IMR-90 (cell line): ENCODE measurements around the gene RPS27. TPM values are rescaled to one million over a fixed set of nuclear protein-coding genes. Genes with fewer than 3 reads are reported as not detected.

Experiments
- ATAC-seq: fragments of 200-7000 bp; cut with Tn5 transposase; 2 replicates; pipeline ENCODE4 v1.9.1; 2020; ENCODE audit warnings: low read depth, mild to moderate bottlenecking, moderate library complexity
- BruUV-seq: library from RNA; stranded (reverse); fragments of 400-500 nt; replicated peaks from 2 replicates; lab custom pipeline; 2021; lab: Mats Ljungman, UMichigan
- CTCF ChIA-PET: fragments of 300-600 bp; formaldehyde crosslinking; extraction: SDS; loops from one replicate; lab custom pipeline; 2021; ENCODE audit warnings: antibody characterized with exemption; lab: Yijun Ruan, JAX
- POLR2A ChIA-PET: fragments of 300-600 bp; sonication (Branson Sonifier 250); formaldehyde crosslinking; loops from one replicate; lab custom pipeline; 2022; ENCODE audit warnings: antibody characterized with exemption; ENCODE audit not compliant: unreplicated experiment; lab: Charles Lee
- DNase-seq: peaks from one replicate; pipeline ENCODE4 v3.0.0; 2013
- H2AFZ ChIP-seq: replicated peaks from 2 replicates; pipeline ENCODE3; 2013; ENCODE audit warnings: low read length, mild to moderate bottlenecking; ENCODE audit not compliant: poor library complexity
- H2AK5ac ChIP-seq: 2 replicates; pipeline ENCODE4 v1.6.1; 2013; ENCODE audit warnings: low read depth, low read length, inconsistent platforms
- H2AK9ac ChIP-seq: replicated peaks from 2 replicates; pipeline ENCODE3; 2013; ENCODE audit warnings: mild to moderate bottlenecking, low read depth, low read length, moderate library complexity; ENCODE audit not compliant: poor library complexity
- H2BK120ac ChIP-seq: 2 replicates; pipeline ENCODE4 v1.6.1; 2013; ENCODE audit warnings: low read depth, low read length, inconsistent platforms
- H2BK15ac ChIP-seq: 3 replicates; pipeline ENCODE4 v1.6.1; 2013; ENCODE audit warnings: low read depth, low read length, inconsistent platforms
- H2BK20ac ChIP-seq: 2 replicates; pipeline ENCODE4 v1.6.1; 2013; ENCODE audit warnings: low read depth, mild to moderate bottlenecking, inconsistent platforms, low read length, moderate library complexity
- H2BK5ac ChIP-seq: 2 replicates; pipeline ENCODE4 v1.6.1; 2013; ENCODE audit warnings: mild to moderate bottlenecking, low read depth, low read length, inconsistent platforms; ENCODE audit not compliant: poor library complexity, severe bottlenecking
- H3K14ac ChIP-seq: replicated peaks from 2 replicates; pipeline ENCODE4 v1.6.1; 2013; ENCODE audit warnings: low read depth, low read length, inconsistent platforms
- H3K18ac ChIP-seq: 2 replicates; pipeline ENCODE4 v1.6.1; 2013; ENCODE audit warnings: low read depth, low read length, control low read depth
- H3K23ac ChIP-seq: 2 replicates; pipeline ENCODE4 v1.6.1; 2013; ENCODE audit warnings: low read depth, low read length, inconsistent platforms
- H3K27ac ChIP-seq: 2 replicates; pipeline ENCODE4 v1.5.1; 2013; ENCODE audit warnings: mild to moderate bottlenecking, control low read depth, low read length; ENCODE audit not compliant: insufficient read depth
- H3K27me3 ChIP-seq: 2 replicates; pipeline ENCODE4 v1.6.1; 2013; ENCODE audit warnings: low read length; ENCODE audit not compliant: control insufficient read depth, insufficient read depth
- H3K36me3 ChIP-seq: 2 replicates; pipeline ENCODE4 v1.6.1; 2013; ENCODE audit warnings: low read length, mixed read lengths; ENCODE audit not compliant: control insufficient read depth, insufficient read depth
- H3K4ac ChIP-seq: 2 replicates; pipeline ENCODE4 v1.6.1; 2013; ENCODE audit warnings: low read depth, low read length, inconsistent platforms
- H3K4me1 ChIP-seq: 2 replicates; pipeline ENCODE4 v1.6.1; 2013; ENCODE audit warnings: low read length, mixed read lengths; ENCODE audit not compliant: control insufficient read depth, insufficient read depth
- H3K4me2 ChIP-seq: 2 replicates; pipeline ENCODE4 v1.6.1; 2013; ENCODE audit warnings: low read depth, mild to moderate bottlenecking, control low read depth, low read length, moderate library complexity
- H3K4me3 ChIP-seq: 2 replicates; pipeline ENCODE4 v1.5.1; 2013; ENCODE audit warnings: low read depth, mild to moderate bottlenecking, control low read depth, low read length, moderate library complexity; ENCODE audit not compliant: insufficient read depth
- H3K56ac ChIP-seq: 2 replicates; pipeline ENCODE4 v1.6.1; 2013; ENCODE audit warnings: low read length, inconsistent platforms; ENCODE audit not compliant: insufficient read depth; ENCODE audit errors: extremely low read depth
- H3K79me1 ChIP-seq, 2 experiments: 2 replicates each; pipeline ENCODE4 v1.6.1; 2013; ENCODE audit warnings: low read length in 2 of 2, inconsistent platforms in 1 of 2, low read depth in 1 of 2
- H3K9ac ChIP-seq: 2 replicates; pipeline ENCODE4 v1.6.1; 2013; ENCODE audit warnings: low read depth, low read length, control low read depth
- H3K9me1 ChIP-seq: 2 replicates; pipeline ENCODE4 v1.6.1; 2013; ENCODE audit warnings: low read length, inconsistent platforms; ENCODE audit not compliant: insufficient read depth
- H3K9me3 ChIP-seq: 2 replicates; pipeline ENCODE4 v1.6.1; 2013; ENCODE audit warnings: low read length; ENCODE audit not compliant: control insufficient read depth, insufficient read depth
- H4K20me1 ChIP-seq: 2 replicates; pipeline ENCODE4 v1.6.1; 2013; ENCODE audit warnings: low read length, inconsistent platforms; ENCODE audit not compliant: insufficient read depth
- H4K5ac ChIP-seq: 2 replicates; pipeline ENCODE4 v1.6.1; 2013; ENCODE audit warnings: mild to moderate bottlenecking, low read depth, low read length, control low read depth
- H4K8ac ChIP-seq, 2 experiments: 2 replicates each; pipeline ENCODE4 v1.6.1; 2013; ENCODE audit warnings: low read depth in 2 of 2, low read length in 2 of 2, control low read depth in 1 of 2, inconsistent platforms in 1 of 2
- H4K91ac ChIP-seq: 2 replicates; pipeline ENCODE4 v1.6.1; 2013; ENCODE audit warnings: low read depth, low read length, inconsistent platforms; ENCODE audit not compliant: insufficient read depth
- BHLHE40 ChIP-seq: fragments of 150-350 bp; IDR thresholded peaks from 2 replicates; pipeline ENCODE4 v1.6.1; 2016; ENCODE audit warnings: mild to moderate bottlenecking, low read depth, low read length
- CTCF ChIP-seq: conservative IDR thresholded peaks from 2 replicates; pipeline ENCODE4 v1.5.1; 2012; ENCODE audit warnings: mild to moderate bottlenecking, low read depth, low read length, improper control_type of control experiment
- ELK1 ChIP-seq: fragments of 150-350 bp; IDR thresholded peaks from 2 replicates; pipeline ENCODE4 v1.6.1; 2016; ENCODE audit warnings: low read depth, mild to moderate bottlenecking, low read length, moderate library complexity, borderline replicate concordance
- MAZ ChIP-seq: IDR thresholded peaks from 2 replicates; pipeline ENCODE4 v1.6.1; 2012; ENCODE audit warnings: low read depth, mild to moderate bottlenecking, low read length, improper control_type of control experiment, moderate library complexity, borderline replicate concordance
- POLR2A ChIP-seq: IDR thresholded peaks from 2 replicates; pipeline ENCODE4 v1.6.1; 2012; ENCODE audit warnings: mild to moderate bottlenecking, low read depth, low read length
- RAD21 ChIP-seq: IDR thresholded peaks from 2 replicates; pipeline ENCODE4 v1.6.1; 2012; ENCODE audit warnings: low read length, improper control_type of control experiment
- RCOR1 ChIP-seq: IDR thresholded peaks from 2 replicates; pipeline ENCODE4 v1.6.1; 2012; ENCODE audit warnings: mild to moderate bottlenecking, low read length, improper control_type of control experiment; ENCODE audit not compliant: insufficient replicate concordance
- RFX5 ChIP-seq: IDR thresholded peaks from 2 replicates; pipeline ENCODE4 v1.8.0; 2012; ENCODE audit warnings: low read depth, mild to moderate bottlenecking, low read length, moderate library complexity
- USF2 ChIP-seq: fragments of 150-350 bp; IDR thresholded peaks from 2 replicates; pipeline ENCODE4 v1.6.1; 2017; ENCODE audit warnings: mild to moderate bottlenecking, antibody characterized with exemption, low read length, low read depth
- WGBS, 2 experiments: methylation state at CpG; one replicate each; pipeline versions ENCODE4 v1.1.5 to v1.1.7; 2013; ENCODE audit warnings: missing lambda C conversion rate in 2 of 2; ENCODE audit not compliant: insufficient read length in 1 of 2; ENCODE audit errors: extremely low coverage in 2 of 2; 5-methylcytosine and 5-hydroxymethylcytosine counted together
- dilution Hi-C: fragments of 300-500 bp; cut with HindIII; formaldehyde crosslinking; loops from one replicate; pipeline ENCODE4 v1.14.3; 2018; ENCODE audit warnings: low sequenced_read_pairs; ENCODE audit not compliant: unreplicated experiment
- in situ Hi-C: fragments of 300-500 bp; cut with MboI; formaldehyde crosslinking; loops from 3 replicates; pipeline ENCODE4 v1.14.3; 2019; ENCODE audit warnings: low sequenced_read_pairs, inconsistent platforms, mixed read lengths
- intact Hi-C: fragments of 100-400 bp; cut with micrococcal nuclease; formaldehyde crosslinking; loops from 2 replicates; pipeline ENCODE4 v1.10.0; 2022
- polyA plus RNA-seq, 3 experiments: library from polyadenylated mRNA; depleted of rRNA; stranded (reverse); fragments of >200 nt; gene quantifications; 2 replicates each; pipeline ENCODE4 v1.2.3, GENCODE V29; 2012; ENCODE audit warnings: low replicate concordance in 1 of 3
- total RNA-seq: library from RNA; depleted of rRNA; stranded (reverse); fragments of >200 nt; gene quantifications from 2 replicates; pipeline ENCODE4 v1.2.3, GENCODE V29; 2012

RPS27 gene
- total and polyA plus RNA-seq, 2 of the 4 experiments (the other 2 are of a cell fraction): 320 to 6,236 TPM

- Histone ChIP-seq H3K4me2 (peak overlapping the region; percentile 87), H4K8ac (peak overlapping the region; percentile 8 to 93), H2BK120ac (peak overlapping the region; percentile 9; the same call in 1 of the 2 replicates), H3K18ac (no peak overlapping the region; the same call in 1 of the 2 replicates), H3K4me3 (peak overlapping the region; percentile 48), H3K36me3 (peaks cover under 1% of the 10 kb centered on the region; the same call in 1 of the 2 replicates), H3K4ac (peak overlapping the region; percentile 80), H2BK20ac (no peak overlapping the region), H4K91ac (peak overlapping the region; percentile 69), H3K4me1 (0 out of 2 replicates have a peak, but pooled peaks cover 1% of the 10 kb centered on the region), H3K9me3 (no peaks in the 10 kb centered on the region), H2AFZ (peak overlapping the region; percentile 90), H2BK15ac (no peak overlapping the region), H3K14ac (peak overlapping the region; percentile 39), H3K27me3 (no peaks in the 10 kb centered on the region), H3K23ac (peak overlapping the region; percentile 55; the same call in 1 of the 2 replicates), H3K27ac (peak overlapping the region; percentile 4), H2BK5ac (peak overlapping the region; percentile 18), H2AK9ac (peak overlapping the region; percentile 73), H3K9ac (peak overlapping the region; percentile 21), H3K79me1 (peaks cover 5 to 38% of the 10 kb centered on the region in 2 experiments; a peak in 3 of 4 replicates), H2AK5ac (peak overlapping the region; percentile 8; the same call in 1 of the 2 replicates), H4K5ac (peak overlapping the region; percentile 46), H3K9me1 (peaks cover 7% of the 10 kb centered on the region; the same call in 1 of the 2 replicates), H4K20me1 (no peaks in the 10 kb centered on the region; the same call in 1 of the 2 replicates), H3K56ac (peak overlapping the region; percentile 46)
- dilution Hi-C loops (no loop called here), in situ Hi-C loops (loop anchor here (25.0 kb wide), 1 partner anchor 431 kb away; the partner anchor contains the start of genes S100A3, S100A4, S100A5 and S100A6), intact Hi-C loops (no loop called here)
- CTCF ChIA-PET: interaction anchor here (0.7 to 1.2 kb wide), 5 partner anchors 9 to 205 kb away, joined by 3 to 4 read pairs (median 3); partner anchors contain the start of gene JTB
- DNase-seq (no peak), ATAC-seq (no peak)
- no TSS peak for BruUV-seq
- 12% methylated on average over 3 of the region's 8 CpGs; no CpG with 5 or more reads in 1 of the 2 experiments for WGBS, 2 experiments
- POLR2A ChIA-PET: interaction anchor here (1.3 to 1.5 kb wide), 3 partner anchors 10 to 45 kb away, joined by 3 to 5 read pairs (median 3); partner anchors contain the start of genes JTB and RPS27
- no peak for TF ChIP-seq ELK1
- no peak for TF ChIP-seq MAZ
- no peak for TF ChIP-seq POLR2A
- TF ChIP-seq RFX5: no peak
- no peak for TF ChIP-seq BHLHE40
- TF ChIP-seq RAD21: no peak
- no peak for TF ChIP-seq USF2
- TF ChIP-seq RCOR1: no peak
- TF ChIP-seq CTCF: no peak
Observed at GRCh38 chr1:153968000-153968363, 22.6 kb upstream of the RPS27 start.
